Measurements from ENCODE around the gene PRPSAP1.

- TF ChIP-seq CTCF (IDR thresholded peaks at IDR 0.05; ENCODE audit: low read length) (no peak), EZH2 (optimal IDR thresholded peaks at IDR 0.05; ENCODE audit: low read depth, low read length) (no peak)
Observed at GRCh38 chr17:76379646-76380376, 26.1 kb upstream of the PRPSAP1 start.

All from MM.1S (cell line).